SU-DHL-6 (cell line): ENCODE data around the gene SUPT4H1.

ENCODE experiments used
- EZH2phosphoT487 ChIP-seq: fragments of 200-600 bp; sonication (generic), shearing (Covaris generic); conservative IDR thresholded peaks from 2 replicates; pipeline ENCODE4 v1.6.1; 2018; ENCODE audit warnings: mild to moderate bottlenecking, antibody characterized with exemption, low read length, moderate library complexity, mixed read lengths
- TF ChIP-seq, protein P1 (sequence below): fragments of 200-600 bp; sonication (generic); IDR thresholded peaks from one replicate; pipeline ENCODE4 v1.5.1; 2017; ENCODE audit warnings: antibody characterized with exemption, mild to moderate bottlenecking, low read length, moderate library complexity; ENCODE audit not compliant: insufficient read depth, poor library complexity, severe bottlenecking

DNA sequence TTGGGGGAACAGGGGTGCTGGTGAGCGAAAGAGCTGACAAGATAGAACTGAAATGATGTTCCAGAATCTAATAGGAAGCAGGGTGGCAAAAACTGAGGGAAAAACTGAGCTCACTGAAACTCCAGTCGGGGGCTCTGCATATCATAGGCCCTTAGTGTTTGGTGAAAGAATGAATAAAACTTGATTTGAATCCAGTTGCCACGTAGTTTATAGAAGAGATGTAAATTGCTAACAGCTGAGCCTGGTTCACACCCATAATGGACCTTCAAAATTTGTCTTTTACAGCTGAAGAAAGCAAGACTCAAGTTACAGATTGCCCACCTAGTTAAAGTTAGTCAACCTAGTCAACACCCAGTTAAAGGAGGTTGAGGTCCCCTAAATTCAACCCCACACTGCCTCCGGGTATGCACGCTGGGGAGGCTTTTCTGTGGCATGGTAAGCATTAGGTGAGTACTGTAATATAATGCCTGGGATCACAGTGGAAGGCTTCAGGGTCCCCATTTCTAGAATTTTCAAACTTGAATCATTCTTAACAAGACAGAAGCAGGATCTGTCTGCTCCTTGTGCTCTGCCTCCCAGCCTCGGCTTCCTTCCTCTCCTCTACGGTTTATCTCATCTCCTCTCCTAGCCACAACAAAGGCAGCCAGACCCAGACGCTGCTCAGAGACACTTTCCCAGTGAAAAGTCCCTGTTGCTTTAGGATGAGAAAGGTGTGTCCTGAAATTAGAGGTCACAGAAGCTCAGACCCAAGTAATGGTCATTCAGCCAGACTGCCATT is 26.9 kb upstream of the SUPT4H1 start:
- TF ChIP-seq, protein P1, sequence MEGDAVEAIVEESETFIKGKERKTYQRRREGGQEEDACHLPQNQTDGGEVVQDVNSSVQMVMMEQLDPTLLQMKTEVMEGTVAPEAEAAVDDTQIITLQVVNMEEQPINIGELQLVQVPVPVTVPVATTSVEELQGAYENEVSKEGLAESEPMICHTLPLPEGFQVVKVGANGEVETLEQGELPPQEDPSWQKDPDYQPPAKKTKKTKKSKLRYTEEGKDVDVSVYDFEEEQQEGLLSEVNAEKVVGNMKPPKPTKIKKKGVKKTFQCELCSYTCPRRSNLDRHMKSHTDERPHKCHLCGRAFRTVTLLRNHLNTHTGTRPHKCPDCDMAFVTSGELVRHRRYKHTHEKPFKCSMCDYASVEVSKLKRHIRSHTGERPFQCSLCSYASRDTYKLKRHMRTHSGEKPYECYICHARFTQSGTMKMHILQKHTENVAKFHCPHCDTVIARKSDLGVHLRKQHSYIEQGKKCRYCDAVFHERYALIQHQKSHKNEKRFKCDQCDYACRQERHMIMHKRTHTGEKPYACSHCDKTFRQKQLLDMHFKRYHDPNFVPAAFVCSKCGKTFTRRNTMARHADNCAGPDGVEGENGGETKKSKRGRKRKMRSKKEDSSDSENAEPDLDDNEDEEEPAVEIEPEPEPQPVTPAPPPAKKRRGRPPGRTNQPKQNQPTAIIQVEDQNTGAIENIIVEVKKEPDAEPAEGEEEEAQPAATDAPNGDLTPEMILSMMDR, result no peak
- no peak for TF ChIP-seq EZH2phosphoT487
